H1 (cell line): ENCODE results near the gene SULF2. TPM values are rescaled to one million over a fixed set of nuclear protein-coding genes. Genes with fewer than 3 reads are reported as not detected.

ENCODE experiments used
- CTCF ChIA-PET: fragments of 300-600 bp; sonication (Branson Sonifier 250); formaldehyde crosslinking; loops from one replicate; lab custom pipeline; 2021; ENCODE audit not compliant: partially characterized antibody; lab: Charles Lee
- POLR2A ChIA-PET: fragments of 300-600 bp; sonication (Branson Sonifier 250); formaldehyde crosslinking; loops from one replicate; lab custom pipeline; 2021; ENCODE audit warnings: inconsistent platforms; ENCODE audit not compliant: partially characterized antibody; lab: Charles Lee
- DNase-seq, 2 experiments: peaks; one replicate each; pipeline versions ENCODE4 v3.0.0 to v3.0.0-alpha.2; 2010 to 2022; ENCODE audit warnings: low spot score in 2 of 2, low read depth in 1 of 2, mixed read lengths in 1 of 2
- FAIRE-seq: peaks from 2 replicates; lab custom pipeline; 2011; peaks lifted over from hg19 to GRCh38; lab: Jason Lieb, UNC
- H2AFZ ChIP-seq: 2 replicates; pipeline ENCODE4 v1.8.1; 2012; ENCODE audit warnings: low read length, inconsistent platforms
- H2AK5ac ChIP-seq: 2 replicates; pipeline ENCODE4 v1.6.1; 2013; ENCODE audit warnings: low read depth, low read length
- H2BK120ac ChIP-seq: replicated peaks from 2 replicates; pipeline ENCODE3; 2013; ENCODE audit warnings: low read depth, low read length, inconsistent platforms
- H2BK12ac ChIP-seq: 2 replicates; pipeline ENCODE4 v1.6.1; 2013; ENCODE audit warnings: low read depth, low read length
- H2BK15ac ChIP-seq: 2 replicates; pipeline ENCODE4 v1.6.1; 2013; ENCODE audit warnings: low read length
- H2BK20ac ChIP-seq: 2 replicates; pipeline ENCODE4 v1.6.1; 2013; ENCODE audit warnings: low read length
- H2BK5ac ChIP-seq: 2 replicates; pipeline ENCODE4 v1.6.1; 2013; ENCODE audit warnings: low read depth, low read length
- H3K14ac ChIP-seq: 2 replicates; pipeline ENCODE4 v1.6.1; 2013; ENCODE audit warnings: inconsistent platforms; ENCODE audit not compliant: insufficient read length
- H3K18ac ChIP-seq: 2 replicates; pipeline ENCODE4 v1.6.1; 2013; ENCODE audit warnings: low read length; ENCODE audit errors: extremely low read depth
- H3K23ac ChIP-seq: 2 replicates; pipeline ENCODE4 v1.6.1; 2013; ENCODE audit warnings: inconsistent platforms; ENCODE audit not compliant: insufficient read length
- H3K23me2 ChIP-seq: 2 replicates; pipeline ENCODE4 v1.6.1; 2013; ENCODE audit warnings: low read depth, low read length
- H3K27ac ChIP-seq: 2 replicates; pipeline ENCODE4 v1.6.1; 2011; ENCODE audit warnings: low read depth, low read length, inconsistent platforms
- H3K27me3 ChIP-seq, 4 experiments: replicated peaks in 1 of 4; 1 replicate in 1 of 4; 2 replicates in 3 of 4; pipeline versions ENCODE4 v1.6.1 to v1.8.1; 2011 to 2013; ENCODE audit warnings: low read length in 3 of 4, mild to moderate bottlenecking in 3 of 4, inconsistent platforms in 2 of 4, mixed read lengths in 2 of 4, moderate library complexity in 1 of 4; ENCODE audit not compliant: control insufficient read depth in 3 of 4, insufficient read depth in 3 of 4; ENCODE audit errors: extremely low read depth in 1 of 4
- H3K36me3 ChIP-seq, 4 experiments: 2 replicates each; pipeline versions ENCODE4 v1.6.1 to v1.8.1; 2011 to 2013; ENCODE audit warnings: mild to moderate bottlenecking in 4 of 4, low read length in 3 of 4, moderate library complexity in 2 of 4, control low read depth in 1 of 4, inconsistent platforms in 1 of 4; ENCODE audit not compliant: insufficient read depth in 4 of 4, control insufficient read depth in 2 of 4
- H3K4ac ChIP-seq: replicated peaks from 2 replicates; pipeline ENCODE3; 2013; ENCODE audit warnings: low read length, low read depth, mixed read lengths, inconsistent platforms; ENCODE audit not compliant: insufficient read length
- H3K4me1 ChIP-seq, 4 experiments: replicated peaks in 1 of 4; 1 replicate in 1 of 4; 2 replicates in 3 of 4; pipeline versions ENCODE4 v1.6.1 to v1.8.1; 2011 to 2013; ENCODE audit warnings: low read length in 3 of 4, inconsistent platforms in 2 of 4, mixed read lengths in 1 of 4; ENCODE audit not compliant: insufficient read depth in 4 of 4, control insufficient read depth in 3 of 4
- H3K4me2 ChIP-seq, 2 experiments: 2 replicates each; pipeline versions ENCODE4 v1.6.1 to v1.8.1; 2011 to 2013; ENCODE audit warnings: low read depth in 2 of 2, low read length in 2 of 2, control low read depth in 1 of 2, inconsistent platforms in 1 of 2, mild to moderate bottlenecking in 1 of 2; ENCODE audit not compliant: insufficient read depth in 1 of 2
- H3K4me3 ChIP-seq, 4 experiments: fragments of 200-600, 300-600 bp in 1 of 4; sonication (generic), shearing (Covaris generic), sonication (Bioruptor Twin) in 1 of 4; 2 replicates each; pipeline versions ENCODE4 v1.5.1 to v1.8.1; 2011 to 2016; ENCODE audit warnings: low read length in 4 of 4, low read depth in 3 of 4, control low read depth in 2 of 4, inconsistent platforms in 2 of 4, mild to moderate bottlenecking in 2 of 4, mixed read lengths in 1 of 4, moderate library complexity in 1 of 4; ENCODE audit not compliant: insufficient read depth in 2 of 4; ENCODE audit errors: extremely low read depth in 1 of 4
- H3K56ac ChIP-seq: replicated peaks from 2 replicates; pipeline ENCODE3; 2013; ENCODE audit warnings: low read depth, mild to moderate bottlenecking, mixed read lengths, low read length, inconsistent platforms; ENCODE audit not compliant: insufficient read length
- H3K79me1 ChIP-seq: 2 replicates; pipeline ENCODE4 v1.6.1; 2013; ENCODE audit warnings: low read depth, low read length, control low read depth
- H3K79me2 ChIP-seq, 2 experiments: 2 replicates each; pipeline versions ENCODE4 v1.6.1 to v1.8.1; 2012 to 2013; ENCODE audit warnings: low read length in 2 of 2, mild to moderate bottlenecking in 2 of 2, inconsistent platforms in 1 of 2; ENCODE audit not compliant: insufficient read depth in 2 of 2, control insufficient read depth in 1 of 2
- H3K9ac ChIP-seq, 4 experiments: replicated peaks in 1 of 4; 1 replicate in 1 of 4; 2 replicates in 3 of 4; pipeline versions ENCODE4 v1.6.1 to v1.8.1; 2011 to 2013; ENCODE audit warnings: low read depth in 3 of 4, low read length in 3 of 4, control low read depth in 2 of 4, mild to moderate bottlenecking in 2 of 4, moderate library complexity in 2 of 4, inconsistent platforms in 1 of 4; ENCODE audit errors: extremely low read depth in 1 of 4
- H3K9me3 ChIP-seq, 2 experiments: 2 replicates each; pipeline versions ENCODE4 v1.6.1 to v1.8.1; 2012 to 2013; ENCODE audit warnings: mild to moderate bottlenecking in 2 of 2, moderate library complexity in 2 of 2, control low read depth in 1 of 2, inconsistent platforms in 1 of 2, low read depth in 1 of 2, low read length in 1 of 2, mixed read lengths in 1 of 2; ENCODE audit not compliant: insufficient read depth in 2 of 2
- H4K20me1 ChIP-seq, 2 experiments: replicated peaks in 1 of 2; 2 replicates each; pipeline versions ENCODE3 to v1.8.1; 2011 to 2013; ENCODE audit warnings: inconsistent platforms in 2 of 2, low read length in 2 of 2, mild to moderate bottlenecking in 1 of 2; ENCODE audit not compliant: insufficient read depth in 2 of 2, control insufficient read depth in 1 of 2
- H4K5ac ChIP-seq: 2 replicates; pipeline ENCODE4 v1.6.1; 2013; ENCODE audit warnings: low read length, low read depth, mixed read lengths, inconsistent platforms; ENCODE audit not compliant: insufficient read length
- H4K8ac ChIP-seq: 2 replicates; pipeline ENCODE4 v1.8.0; 2013; ENCODE audit warnings: mild to moderate bottlenecking, moderate library complexity, low read length, inconsistent platforms; ENCODE audit not compliant: insufficient read depth; ENCODE audit errors: extremely low read depth
- H4K91ac ChIP-seq: replicated peaks from 2 replicates; pipeline ENCODE3; 2013; ENCODE audit warnings: low read length, mixed read lengths, inconsistent platforms; ENCODE audit not compliant: insufficient read length
- BRCA1 ChIP-seq: IDR thresholded peaks from 2 replicates; pipeline ENCODE4 v1.6.1; 2012; ENCODE audit warnings: low read depth, low read length, improper control_type of control experiment
- FOSL1 ChIP-seq: IDR thresholded peaks from 2 replicates; pipeline ENCODE4 v1.6.1; 2011; ENCODE audit warnings: mild to moderate bottlenecking, low read depth, low read length, moderate library complexity; ENCODE audit not compliant: insufficient read depth
- KDM5A ChIP-seq: fragments of 200-600 bp; IDR thresholded peaks from 2 replicates; pipeline ENCODE4 v1.7.1; 2012; ENCODE audit warnings: mild to moderate bottlenecking, low read length, inconsistent platforms, mixed read lengths
- NRF1 ChIP-seq: IDR thresholded peaks from 2 replicates; pipeline ENCODE4 v1.6.1; 2011; ENCODE audit warnings: mild to moderate bottlenecking, low read depth, low read length, improper control_type of control experiment
- PHF8 ChIP-seq: fragments of 200-600 bp; sonication (generic); conservative IDR thresholded peaks from 2 replicates; pipeline ENCODE4 v1.7.1; 2012; ENCODE audit warnings: low read depth, mild to moderate bottlenecking, inconsistent platforms, low read length, moderate library complexity
- RNF2 ChIP-seq: fragments of 200-900, 300-1000 bp; sonication (generic); IDR thresholded peaks from 2 replicates; pipeline ENCODE4 v1.7.1; 2016; ENCODE audit warnings: borderline replicate concordance, low read depth, mild to moderate bottlenecking, antibody characterized with exemption, low read length; ENCODE audit not compliant: poor library complexity, severe bottlenecking; ENCODE audit errors: missing control alignments
- SIX5 ChIP-seq: IDR thresholded peaks from 2 replicates; pipeline ENCODE4 v1.6.1; 2011; ENCODE audit warnings: mild to moderate bottlenecking, low read depth, low read length
- TAF1 ChIP-seq: IDR thresholded peaks from 2 replicates; pipeline ENCODE4 v1.6.1; 2011; ENCODE audit warnings: mild to moderate bottlenecking, low read depth, low read length
- WGBS, 2 experiments: shearing (Covaris generic) in 1 of 2; methylation state at CpG; one replicate each; pipeline versions ENCODE4 v1.1.6 to v1.1.7; 2013 to 2015; ENCODE audit warnings: low lambda C conversion rate in 2 of 2, mixed read lengths in 2 of 2, inconsistent platforms in 1 of 2, low coverage in 1 of 2, missing lambda C conversion rate in 1 of 2; ENCODE audit not compliant: insufficient replicate concordance in 2 of 2, insufficient coverage in 1 of 2, insufficient read length in 1 of 2; ENCODE audit errors: extremely low coverage in 1 of 2, missing lambda C conversion rate in 1 of 2; 5-methylcytosine and 5-hydroxymethylcytosine counted together
- polyA plus RNA-seq, 7 experiments: library from polyadenylated mRNA; depleted of rRNA in 3 of 7; stranded (reverse) in 5 of 7; unstranded in 2 of 7; fragments of >200 nt in 5 of 7; fragments of 200-250 nt in 2 of 7; gene quantifications; 1 replicate in 5 of 7; 2 replicates in 1 of 7; 4 replicates in 1 of 7; pipeline versions ENCODE4 v1.2.1 to v1.2.3, GENCODE V29; 2011 to 2013; ENCODE audit warnings: missing spikeins in 2 of 7, mixed read lengths in 2 of 7
- total RNA-seq: library from RNA; stranded (reverse); fragmentation: NEBNext Ultra II Directional; extraction: Animal tissue kit (Norgen Biotek cat#: 25700); gene quantifications from 2 replicates; pipeline ENCODE4 v1.2.1, GENCODE V29; 2021
- TF ChIP-seq, protein P1 (sequence below): IDR thresholded peaks from 2 replicates; pipeline ENCODE4 v1.6.1; 2011; ENCODE audit warnings: low read depth, mild to moderate bottlenecking, low read length; ENCODE audit not compliant: insufficient read depth

The SULF2 gene
- total and polyA plus RNA-seq, 2 of the 8 experiments (the other 6 are each of a cell fraction or from before 2014, with no cell fraction given) = 15.7 to 28.2 TPM

DNA sequence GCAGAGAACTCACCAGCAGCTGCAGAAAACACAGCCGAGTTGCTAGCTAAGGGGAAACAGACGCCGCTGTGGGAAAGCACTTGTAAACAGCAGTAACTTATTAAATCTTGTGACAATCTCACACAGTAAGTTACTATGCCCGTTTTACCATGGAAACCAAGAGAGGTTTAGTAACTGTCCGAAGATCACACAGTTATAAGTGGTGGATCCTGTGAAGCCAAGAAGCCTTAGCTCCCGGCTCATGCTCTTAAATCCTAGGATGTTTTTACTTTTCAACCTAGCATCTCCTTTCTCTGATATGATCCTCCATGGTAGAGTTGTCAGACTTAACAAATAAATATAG, 1.5 kb upstream of the SULF2 start:
- Histone ChIP-seq H2BK5ac (no peak overlapping the region), H3K27ac (no peak overlapping the region), H4K91ac (no peak overlapping the region), H2BK20ac (no peak overlapping the region), H3K23me2 (peaks cover 18% of the 10 kb centered on the region), H3K79me2 (no peaks in the 10 kb centered on the region), H3K23ac (no peak overlapping the region), H2AK5ac (no peak overlapping the region), H3K4me1 (peaks cover 0 to 8% (median 5%) of the 10 kb centered on the region in 4 experiments; a peak in 6 of 7 replicates)
- no peak for TF ChIP-seq KDM5A
- no peak for TF ChIP-seq TAF1
- no peak for TF ChIP-seq NRF1
- TF ChIP-seq BRCA1 = no peak
- no peak for TF ChIP-seq SIX5
- no peak for TF ChIP-seq FOSL1
- no peak for TF ChIP-seq PHF8
- no peak for TF ChIP-seq RNF2
- TF ChIP-seq, protein P1, sequence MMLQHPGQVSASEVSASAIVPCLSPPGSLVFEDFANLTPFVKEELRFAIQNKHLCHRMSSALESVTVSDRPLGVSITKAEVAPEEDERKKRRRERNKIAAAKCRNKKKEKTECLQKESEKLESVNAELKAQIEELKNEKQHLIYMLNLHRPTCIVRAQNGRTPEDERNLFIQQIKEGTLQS = no peak
- TF ChIP-seq, all 59 proteins: peak for 0
- Histone ChIP-seq H3K14ac (no peak overlapping the region), H2BK15ac (no peak overlapping the region), H3K36me3 (no peaks in the 10 kb centered on the region), H3K4ac (no peak overlapping the region), H3K9ac (no peak overlapping the region), H3K27me3 (peaks cover 2 to 39% (median 28%) of the 10 kb centered on the region in 4 experiments), H4K20me1 (no peaks in the 10 kb centered on the region), H3K18ac (no peak overlapping the region), H2BK12ac (no peak overlapping the region), H4K8ac (no peak overlapping the region), H3K9me3 (no peaks in the 10 kb centered on the region), H2AFZ (no peak overlapping the region), H3K4me3 (peak overlapping the region in 3 of 4 experiments; percentile 64 to 74 (median 67); a peak in 4 of 8 replicates), H3K4me2 (peak overlapping the region; percentile 88 to 100), H3K56ac (no peak overlapping the region), H4K5ac (no peak overlapping the region), H2BK120ac (no peak overlapping the region), H3K79me1 (no peaks in the 10 kb centered on the region)
- no peak for DNase-seq
- no peak for FAIRE-seq
- ChIA-PET CTCF (interaction anchor here (0.6 to 2.1 kb wide), 40 partner anchors 10 to 834 kb away, joined by 3 to 13 read pairs (median 3); no protein-coding TSS in a partner anchor), POLR2A (interaction anchor here (1.0 to 2.0 kb wide), 3 partner anchors 9 to 62 kb away, joined by 3 to 10 read pairs (median 5); no protein-coding TSS in a partner anchor)
- 47% methylated on average over 6 of the region's 6 CpGs; no CpG with 5 or more reads in 1 of the 2 experiments for WGBS, 2 experiments
